GM23338 (cell line): ENCODE data around the gene LNP1. TPM values are rescaled to one million over a fixed set of nuclear protein-coding genes. Genes with fewer than 3 reads are reported as not detected.

Experiments
- ATAC-seq: fragments of 200-7000 bp; cut with Tn5 transposase; 3 replicates; pipeline ENCODE4 v1.9.1; 2020
- DNase-seq: peaks from one replicate; pipeline ENCODE4 v3.0.0-alpha.2; 2015; ENCODE audit warnings: low spot score
- H2AFZ ChIP-seq: fragments of 200-600 bp; sonication (generic); 2 replicates; pipeline ENCODE4 v1.8.0; 2016; ENCODE audit warnings: antibody characterized with exemption, mild to moderate bottlenecking, moderate library complexity
- H3F3A ChIP-seq: fragments of 200-600 bp; sonication (generic); replicated peaks from 2 replicates; pipeline ENCODE4 v1.8.0; 2017; ENCODE audit warnings: antibody characterized with exemption, mixed run types, low read depth
- H3K27ac ChIP-seq: fragments of 200-600 bp; sonication (generic); 2 replicates; pipeline ENCODE4 v1.6.1; 2016; ENCODE audit warnings: low read depth
- H3K27me3 ChIP-seq: fragments of 200-600 bp; sonication (generic); 2 replicates; pipeline ENCODE4 v1.8.0; 2016; ENCODE audit warnings: mild to moderate bottlenecking, mixed run types, moderate library complexity; ENCODE audit not compliant: insufficient read depth
- H3K36me3 ChIP-seq: fragments of 200-600 bp; sonication (generic); 2 replicates; pipeline ENCODE4 v1.8.0; 2016; ENCODE audit warnings: mild to moderate bottlenecking; ENCODE audit not compliant: insufficient read depth
- H3K4me1 ChIP-seq: fragments of 200-600 bp; sonication (generic); 2 replicates; pipeline ENCODE4 v1.8.0; 2016; ENCODE audit warnings: mild to moderate bottlenecking, moderate library complexity; ENCODE audit not compliant: insufficient read depth
- H3K4me2 ChIP-seq: fragments of 200-600 bp; sonication (generic); 2 replicates; pipeline ENCODE4 v1.7.1; 2017; ENCODE audit warnings: mixed run types
- H3K4me3 ChIP-seq: fragments of 200-600 bp; sonication (generic); 2 replicates; pipeline ENCODE4 v1.6.1; 2016; ENCODE audit warnings: mixed run types
- H3K79me2 ChIP-seq: fragments of 200-600 bp; sonication (generic); replicated peaks from 2 replicates; pipeline ENCODE4 v1.8.0; 2017; ENCODE audit warnings: mild to moderate bottlenecking; ENCODE audit not compliant: insufficient read depth
- H3K9me2 ChIP-seq: fragments of 200-600 bp; sonication (generic); 2 replicates; pipeline ENCODE4 v1.8.0; 2017; ENCODE audit not compliant: insufficient read depth
- H4K20me1 ChIP-seq: fragments of 200-600 bp; sonication (generic); replicated peaks from 2 replicates; pipeline ENCODE4 v1.8.0; 2017; ENCODE audit warnings: mild to moderate bottlenecking; ENCODE audit not compliant: insufficient read depth
- H3K27ac Mint-ChIP-seq: 2 replicates; pipeline ENCODE4 v1.8.0; 2020; ENCODE audit warnings: inconsistent platforms, mild to moderate bottlenecking, moderate library complexity, mixed read lengths
- H3K27me3 Mint-ChIP-seq: 3 replicates; pipeline ENCODE4 v1.8.0; 2022; ENCODE audit warnings: low read depth, mild to moderate bottlenecking, moderate library complexity, mixed read lengths, inconsistent platforms; ENCODE audit not compliant: insufficient read depth, poor library complexity
- H3K36me3 Mint-ChIP-seq: 3 replicates; pipeline ENCODE4 v1.8.0; 2021; ENCODE audit warnings: low read depth, mild to moderate bottlenecking, inconsistent platforms, moderate library complexity, mixed read lengths
- H3K4me1 Mint-ChIP-seq: 3 replicates; pipeline ENCODE4 v1.8.0; 2020; ENCODE audit warnings: mild to moderate bottlenecking, inconsistent platforms, mixed read lengths
- H3K4me3 Mint-ChIP-seq: 3 replicates; pipeline ENCODE4 v1.8.0; 2021; ENCODE audit warnings: moderate library complexity, mild to moderate bottlenecking, inconsistent platforms, mixed read lengths
- H3K9me3 Mint-ChIP-seq: 3 replicates; pipeline ENCODE4 v1.8.0; 2020; ENCODE audit warnings: moderate library complexity, mild to moderate bottlenecking, inconsistent platforms, mixed read lengths
- CREB1 ChIP-seq: fragments of 250-450 bp; sonication (Bioruptor Pico); IDR thresholded peaks from 2 replicates; pipeline ENCODE4 v1.5.0; 2020; ENCODE audit warnings: low read depth, mild to moderate bottlenecking, moderate library complexity
- CTCF ChIP-seq, 2 experiments: fragments of 200-600 bp in 1 of 2; sonication (generic) in 1 of 2; conservative IDR thresholded peaks; 2 replicates each; pipeline versions ENCODE4 v1.5.1 to v1.6.1; 2016 to 2017; ENCODE audit warnings: antibody characterized with exemption in 2 of 2, low read depth in 2 of 2, mild to moderate bottlenecking in 2 of 2, moderate library complexity in 1 of 2
- JUNB ChIP-seq: IDR thresholded peaks from one replicate; pipeline ENCODE4 v1.6.1; 2016; ENCODE audit warnings: antibody characterized with exemption; ENCODE audit not compliant: unreplicated experiment
- STAT1 ChIP-seq: IDR thresholded peaks from one replicate; pipeline ENCODE4 v1.6.1; 2016; ENCODE audit warnings: antibody characterized with exemption; ENCODE audit not compliant: unreplicated experiment
- ZNF331 ChIP-seq: fragments of 250-450 bp; sonication (Bioruptor Pico); IDR thresholded peaks from 2 replicates; pipeline ENCODE4 v1.5.0; 2020; ENCODE audit warnings: low read depth, mild to moderate bottlenecking, moderate library complexity
- ZNF462 ChIP-seq: fragments of 250-450 bp; sonication (Bioruptor Pico); IDR thresholded peaks from 2 replicates; pipeline ENCODE4 v1.5.0; 2020; ENCODE audit warnings: mild to moderate bottlenecking, moderate library complexity
- polyA plus RNA-seq: library from polyadenylated mRNA; unstranded; fragments of >200 nt; fragmentation: Nextera tagmentation; extraction: Ambion mirVana; gene quantifications from 2 replicates; pipeline ENCODE4 v1.2.1, GENCODE V29; 2016
- total RNA-seq: library from RNA; depleted of rRNA; stranded (reverse); fragments of >200 nt; shearing (Covaris generic); gene quantifications from 2 replicates; pipeline ENCODE4 v1.2.3, GENCODE V29; 2014

LNP1 gene
- total and polyA plus RNA-seq, 2 experiments from 2014 or later, result 4.7 to 6.7 TPM

- no peaks in the 10 kb centered on the region for H3K9me2 ChIP-seq
- no peaks in the 10 kb centered on the region for H3K36me3 ChIP-seq
- H3K4me1 ChIP-seq, result peaks cover 8% of the 10 kb centered on the region; the same call in 1 of the 2 replicates
- H3K4me3 Mint-ChIP-seq, result no peak overlapping the region
- no peak for DNase-seq
- no peak overlapping the region for H3K27ac Mint-ChIP-seq
- no peaks in the 10 kb centered on the region for H3K27me3 Mint-ChIP-seq
- H3K9me3 Mint-ChIP-seq, result peaks cover 36% of the 10 kb centered on the region
- no peak overlapping the region for H3K4me2 ChIP-seq
- H4K20me1 ChIP-seq, result no peaks in the 10 kb centered on the region; the same call in 1 of the 2 replicates
- peaks cover 42% of the 10 kb centered on the region for H3K36me3 Mint-ChIP-seq
- H2AFZ ChIP-seq, result no peak overlapping the region
- no peak overlapping the region for H3K4me3 ChIP-seq
- H3K79me2 ChIP-seq, result no peaks in the 10 kb centered on the region
- H3F3A ChIP-seq, result no peaks in the 10 kb centered on the region
- no peaks in the 10 kb centered on the region for H3K27me3 ChIP-seq
- peaks cover 2% of the 10 kb centered on the region; the same call in 2 of the 3 replicates for H3K4me1 Mint-ChIP-seq
- TF ChIP-seq ZNF462 (CRISPR knock-in tag), result no peak
- no peak for ATAC-seq
- no peak overlapping the region for H3K27ac ChIP-seq
These were observed 37.3 kb downstream of the LNP1 start for GRCh38 chr3:100438623-100438974.

- 0 out of 2 replicates have a peak, but pooled peaks cover 10% of the 10 kb centered on the region for H3K36me3 ChIP-seq
- H3K9me3 Mint-ChIP-seq, result peaks cover 43% of the 10 kb centered on the region
- no peaks in the 10 kb centered on the region for H4K20me1 ChIP-seq
- H3K9me2 ChIP-seq, result no peaks in the 10 kb centered on the region
- ATAC-seq (no peak), DNase-seq (no peak)
- H3K36me3 Mint-ChIP-seq, result peaks cover 47% of the 10 kb centered on the region
- no peak overlapping the region for H3K4me3 Mint-ChIP-seq
- H3K27ac ChIP-seq, result no peak overlapping the region
- H2AFZ ChIP-seq, result no peak overlapping the region
- H3K4me2 ChIP-seq, result no peak overlapping the region
- H3K27me3 ChIP-seq, result no peaks in the 10 kb centered on the region
- H3K4me3 ChIP-seq, result no peak overlapping the region
- no peaks in the 10 kb centered on the region for H3K79me2 ChIP-seq
- no peaks in the 10 kb centered on the region for H3K27me3 Mint-ChIP-seq
- no peak overlapping the region for H3K27ac Mint-ChIP-seq
- peaks cover 8% of the 10 kb centered on the region; the same call in 1 of the 2 replicates for H3K4me1 ChIP-seq
- TF ChIP-seq ZNF331 (no peak), CTCF (conservative IDR thresholded peaks at IDR 0.05; ENCODE audit: low read depth in 2 of 2) (no peak), JUNB (no peak), CREB1 (CRISPR knock-in tag) (no peak), STAT1 (no peak)
- H3K4me1 Mint-ChIP-seq, result peaks cover 2% of the 10 kb centered on the region; the same call in 2 of the 3 replicates
- H3F3A ChIP-seq, result no peaks in the 10 kb centered on the region
These were observed 39.6 kb downstream of the LNP1 start for GRCh38 chr3:100440895-100441294.
